HEK293 (cell line): ENCODE results near the gene SYNDIG1.

ENCODE experiments used
- CTCF ChIP-seq: fragments of 450-650 bp; formaldehyde crosslinking; IDR thresholded peaks from 2 replicates; pipeline ENCODE4 v1.5.1; 2016; ENCODE audit warnings: missing biosample characterization, missing genetic modification characterization
- ELK4 ChIP-seq: IDR thresholded peaks from 2 replicates; pipeline ENCODE4 v1.6.1; 2011; ENCODE audit warnings: mild to moderate bottlenecking, low read depth, low read length, borderline replicate concordance
- SETDB1 ChIP-seq: IDR thresholded peaks from one replicate; pipeline ENCODE4 v1.6.1; 2017; ENCODE audit warnings: mild to moderate bottlenecking, low read length, moderate library complexity, mixed read lengths; ENCODE audit not compliant: insufficient read length
- ZBTB1 ChIP-seq: fragments of 450-650 bp; formaldehyde crosslinking; IDR thresholded peaks from 2 replicates; pipeline ENCODE4 v1.5.1; 2016; ENCODE audit warnings: missing biosample characterization, missing genetic modification characterization
- ZNF274 ChIP-seq, 2 experiments: fragments of 200-500 bp in 1 of 2; fragments of 450-650 bp in 1 of 2; sonication (Bioruptor generic) in 1 of 2; formaldehyde crosslinking in 1 of 2; IDR thresholded peaks; 2 replicates each; pipeline versions ENCODE4 v1.5.1 to v1.6.1; 2014 to 2016; ENCODE audit warnings: borderline replicate concordance in 1 of 2, inconsistent platforms in 1 of 2, low read length in 1 of 2, missing biosample characterization in 1 of 2, missing genetic modification characterization in 1 of 2
- ZNF292 ChIP-seq: fragments of 450-650 bp; formaldehyde crosslinking; IDR thresholded peaks from 2 replicates; pipeline ENCODE4 v1.5.1; 2016; ENCODE audit warnings: low read depth, missing biosample characterization, missing genetic modification characterization, borderline replicate concordance
- ZNF311 ChIP-seq: fragments of 450-650 bp; formaldehyde crosslinking; IDR thresholded peaks from 2 replicates; pipeline ENCODE4 v1.5.1; 2017; ENCODE audit warnings: missing biosample characterization, missing genetic modification characterization, borderline replicate concordance
- ZNF624 ChIP-seq: fragments of 450-650 bp; formaldehyde crosslinking; IDR thresholded peaks from 2 replicates; pipeline ENCODE4 v1.5.1; 2017; ENCODE audit warnings: missing biosample characterization, missing genetic modification characterization
- ZNF639 ChIP-seq: fragments of 450-650 bp; formaldehyde crosslinking; IDR thresholded peaks from 2 replicates; pipeline ENCODE4 v1.5.1; 2016; ENCODE audit warnings: missing biosample characterization, missing genetic modification characterization
- ZNF658 ChIP-seq: fragments of 450-650 bp; formaldehyde crosslinking; IDR thresholded peaks from 2 replicates; pipeline ENCODE4; 2016; ENCODE audit warnings: missing biosample characterization, missing genetic modification characterization
- ZNF660 ChIP-seq: fragments of 450-650 bp; IDR thresholded peaks from 2 replicates; pipeline ENCODE4 v1.5.1; 2018; ENCODE audit warnings: missing biosample characterization, mild to moderate bottlenecking, missing genetic modification characterization

- no peak for TF ChIP-seq ZNF660
- no peak for TF ChIP-seq CTCF (tag by site-specific recombination)
- no peak for TF ChIP-seq ZBTB1
- no peak for TF ChIP-seq ZNF274 (IDR thresholded peaks at IDR 0.05; ENCODE audit: low read length)
- no peak for TF ChIP-seq ZNF274 (tag by site-specific recombination; IDR thresholded peaks at IDR 0.05; ENCODE audit: borderline replicate concordance)
- TF ChIP-seq ZNF311 (tag by site-specific recombination): no peak
- no peak for TF ChIP-seq ZNF292 (tag by site-specific recombination)
- no peak for TF ChIP-seq SETDB1
- TF ChIP-seq ZNF624 (tag by site-specific recombination): no peak
- no peak for TF ChIP-seq ZNF639 (tag by site-specific recombination)
- no peak for TF ChIP-seq ELK4
- TF ChIP-seq ZNF658 (tag by site-specific recombination): no peak
Observed at GRCh38 chr20:24445510-24446170, 23.8 kb upstream of the SYNDIG1 start.
